OCI-LY3 (cell line): ENCODE results near the gene IRAK3.
"Not testable (repeated sequence)": the region's sequence is repeated elsewhere in the genome, so short reads cannot be mapped to it uniquely, and the experiment has no call there.

Experiments
- H2AFZ ChIP-seq: fragments of 200-600, 300-600 bp; shearing (Covaris generic); 2 replicates; pipeline ENCODE4 v1.6.0; 2014; ENCODE audit warnings: antibody characterized with exemption, low read depth, low read length
- H3K27ac ChIP-seq: fragments of 200-600, 300-600 bp; sonication (generic); 2 replicates; pipeline ENCODE4 v1.5.1; 2014; ENCODE audit warnings: mild to moderate bottlenecking, low read length, moderate library complexity, mixed read lengths
- H3K27me3 ChIP-seq: fragments of 200-600, 300-600 bp; sonication (generic); 2 replicates; pipeline ENCODE4 v1.6.1; 2014; ENCODE audit warnings: low read depth, low read length, mixed read lengths
- H3K36me3 ChIP-seq: fragments of 200-600, 300-600 bp; sonication (generic); replicated peaks from 2 replicates; pipeline ENCODE3; 2014; ENCODE audit warnings: low read depth, low read length, mixed read lengths
- H3K4me1 ChIP-seq: fragments of 300-600, 200-600 bp; sonication (generic); 2 replicates; pipeline ENCODE4 v1.6.1; 2014; ENCODE audit warnings: low read length, mixed read lengths
- H3K4me2 ChIP-seq: fragments of 200-600, 300-600 bp; sonication (generic); 2 replicates; pipeline ENCODE4 v1.6.1; 2014; ENCODE audit warnings: low read length, mixed read lengths
- H3K4me3 ChIP-seq: fragments of 300-600, 200-600 bp; sonication (generic); 2 replicates; pipeline ENCODE4 v1.5.1; 2014; ENCODE audit warnings: antibody characterized with exemption, mild to moderate bottlenecking, low read length, moderate library complexity
- H3K79me2 ChIP-seq: fragments of 300-600, 200-600 bp; shearing (Covaris generic); 2 replicates; pipeline ENCODE4 v1.6.1; 2014; ENCODE audit warnings: mild to moderate bottlenecking, low read length, mixed read lengths
- H3K9ac ChIP-seq: fragments of 300-600, 200-600 bp; shearing (Covaris generic); 2 replicates; pipeline ENCODE4 v1.6.0; 2014; ENCODE audit warnings: mild to moderate bottlenecking, low read length, moderate library complexity
- H3K9me3 ChIP-seq: fragments of 200-600, 300-600 bp; shearing (Covaris generic); 2 replicates; pipeline ENCODE4 v1.6.1; 2014; ENCODE audit warnings: low read length, mixed read lengths; ENCODE audit not compliant: insufficient read depth
- H4K20me1 ChIP-seq: fragments of 200-600, 300-600 bp; sonication (generic); 2 replicates; pipeline ENCODE4 v1.6.1; 2016; ENCODE audit warnings: low read length, mixed read lengths; ENCODE audit not compliant: insufficient read depth
- EZH2phosphoT487 ChIP-seq: fragments of 200-600 bp; shearing (Covaris generic); IDR thresholded peaks from 2 replicates; pipeline ENCODE4 v1.6.1; 2018; ENCODE audit warnings: antibody characterized with exemption, mixed run types, low read depth
- TF ChIP-seq, protein P1 (sequence below): fragments of 200-600, 300-600 bp; sonication (generic); IDR thresholded peaks from 2 replicates; pipeline ENCODE4 v1.5.1; 2014; ENCODE audit warnings: antibody characterized with exemption, low read length, low read depth

IRAK3 gene

DNA sequence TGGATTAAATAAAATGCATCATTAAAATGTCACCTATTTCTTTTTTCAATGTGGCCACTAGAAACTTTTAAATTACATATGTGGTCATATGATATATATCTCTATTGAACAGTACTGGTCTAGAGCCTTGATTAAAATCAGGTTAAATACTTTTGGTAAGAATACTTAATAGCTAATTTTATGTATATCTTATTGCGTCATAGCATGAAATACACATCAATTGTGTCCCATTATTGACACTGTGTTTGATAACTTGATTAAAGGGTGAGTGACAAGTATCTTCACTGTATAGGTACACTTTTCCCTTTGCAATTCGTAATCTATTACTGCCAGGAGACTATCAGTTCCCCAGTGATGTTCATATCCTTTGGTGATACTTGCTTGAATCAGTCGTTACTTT, 108.9 kb downstream of the IRAK3 start:
- no peaks in the 10 kb centered on the region for H3K9me3 ChIP-seq
- H3K79me2 ChIP-seq: no peaks in the 10 kb centered on the region
- H4K20me1 ChIP-seq: no peaks in the 10 kb centered on the region
- no peak overlapping the region for H3K9ac ChIP-seq
- peaks cover 23% of the 10 kb centered on the region for H3K27me3 ChIP-seq
- no peak overlapping the region for H3K4me2 ChIP-seq
- H2AFZ ChIP-seq: no peak overlapping the region
- no peak overlapping the region for H3K27ac ChIP-seq
- H3K4me3 ChIP-seq: no peak overlapping the region
- no peaks in the 10 kb centered on the region for H3K4me1 ChIP-seq
- no peak for TF ChIP-seq EZH2phosphoT487
- TF ChIP-seq, protein P1, sequence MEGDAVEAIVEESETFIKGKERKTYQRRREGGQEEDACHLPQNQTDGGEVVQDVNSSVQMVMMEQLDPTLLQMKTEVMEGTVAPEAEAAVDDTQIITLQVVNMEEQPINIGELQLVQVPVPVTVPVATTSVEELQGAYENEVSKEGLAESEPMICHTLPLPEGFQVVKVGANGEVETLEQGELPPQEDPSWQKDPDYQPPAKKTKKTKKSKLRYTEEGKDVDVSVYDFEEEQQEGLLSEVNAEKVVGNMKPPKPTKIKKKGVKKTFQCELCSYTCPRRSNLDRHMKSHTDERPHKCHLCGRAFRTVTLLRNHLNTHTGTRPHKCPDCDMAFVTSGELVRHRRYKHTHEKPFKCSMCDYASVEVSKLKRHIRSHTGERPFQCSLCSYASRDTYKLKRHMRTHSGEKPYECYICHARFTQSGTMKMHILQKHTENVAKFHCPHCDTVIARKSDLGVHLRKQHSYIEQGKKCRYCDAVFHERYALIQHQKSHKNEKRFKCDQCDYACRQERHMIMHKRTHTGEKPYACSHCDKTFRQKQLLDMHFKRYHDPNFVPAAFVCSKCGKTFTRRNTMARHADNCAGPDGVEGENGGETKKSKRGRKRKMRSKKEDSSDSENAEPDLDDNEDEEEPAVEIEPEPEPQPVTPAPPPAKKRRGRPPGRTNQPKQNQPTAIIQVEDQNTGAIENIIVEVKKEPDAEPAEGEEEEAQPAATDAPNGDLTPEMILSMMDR: no peak
- no peaks in the 10 kb centered on the region for H3K36me3 ChIP-seq

DNA sequence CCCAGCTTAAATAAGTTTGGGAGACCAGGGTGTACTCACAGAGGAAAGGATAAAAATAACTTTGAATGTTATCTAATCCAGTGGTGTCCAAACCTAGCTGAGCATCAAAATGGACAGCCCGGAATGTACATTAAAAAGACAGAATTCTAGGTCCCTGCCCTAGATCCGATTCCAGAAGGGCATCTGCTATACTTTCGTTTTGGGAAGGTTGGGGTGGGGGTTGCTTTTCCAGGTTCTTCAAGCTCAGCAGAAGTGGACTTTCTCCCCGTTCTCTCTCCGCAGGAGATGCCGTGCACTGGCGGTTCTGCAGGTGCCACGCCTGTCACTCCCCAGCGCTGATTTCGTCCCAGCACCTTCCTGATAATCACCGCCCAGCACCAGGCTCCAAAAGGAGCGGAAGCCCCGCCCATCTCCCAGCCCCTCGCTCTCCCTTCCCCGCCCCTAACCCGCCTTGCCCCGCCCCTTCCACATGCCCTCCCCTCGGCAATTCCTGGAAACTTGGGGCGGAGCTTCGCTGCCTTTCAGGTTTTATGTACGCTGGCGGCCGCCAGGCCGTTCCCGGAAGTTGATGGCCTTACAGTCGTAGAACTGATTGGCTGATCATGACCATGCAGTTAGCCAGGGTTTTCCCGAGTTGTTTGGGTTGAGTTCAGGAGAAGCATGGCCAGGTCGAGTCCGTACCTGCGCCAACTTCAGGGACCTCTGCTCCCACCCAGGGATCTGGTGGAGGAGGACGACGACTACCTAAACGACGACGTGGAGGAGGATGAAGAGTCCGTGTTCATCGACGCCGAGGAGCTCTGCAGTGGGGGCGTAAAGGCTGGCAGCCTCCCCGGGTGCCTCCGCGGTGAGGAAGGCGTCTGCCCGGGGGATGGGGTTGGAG, 113.2 kb downstream of the IRAK3 start, which contains the start of gene HELB:
Gene HELB (plus strand): TSS at position 550 of the 883 bp plus-strand sequence. CDS start 111 bp downstream, at position 661.
- H3K4me2 ChIP-seq: peak within 1 kb of the TSS; percentile 73
- peak within 1 kb of the TSS; percentile 73 for H2AFZ ChIP-seq
- H3K27me3 ChIP-seq: peaks cover 16% of the 10 kb centered on the region
- TF ChIP-seq, protein P1: no peak
- no peak for TF ChIP-seq EZH2phosphoT487
- H3K27ac ChIP-seq: peak within 1 kb of the TSS; percentile 22; the same call in 1 of the 2 replicates
- no peaks in the 10 kb centered on the region for H3K79me2 ChIP-seq
- peaks cover 7% of the 10 kb centered on the region; the same call in 1 of the 2 replicates for H3K4me1 ChIP-seq
- no peaks in the 10 kb centered on the region for H4K20me1 ChIP-seq
- no peaks in the 10 kb centered on the region for H3K36me3 ChIP-seq
- peak within 1 kb of the TSS; percentile 72 for H3K9ac ChIP-seq
- peak within 1 kb of the TSS; percentile 89 for H3K4me3 ChIP-seq
- H3K9me3 ChIP-seq: no peaks in the 10 kb centered on the region

DNA sequence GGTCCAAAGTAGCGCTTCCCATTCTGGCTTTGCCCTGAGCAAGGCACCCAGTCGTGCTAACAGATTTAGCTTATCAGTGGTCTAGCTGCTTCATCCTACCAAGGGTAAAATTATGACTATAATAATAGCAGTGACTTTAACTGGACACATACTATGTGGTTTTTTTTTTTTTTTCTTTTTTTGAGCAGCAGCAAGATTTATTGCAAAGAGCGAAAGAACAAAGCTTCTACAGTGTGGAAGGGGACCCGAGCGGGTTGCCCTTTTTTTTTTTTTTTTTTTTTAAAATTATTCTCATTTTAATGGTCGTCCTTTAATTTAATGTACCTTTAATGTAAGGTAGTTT, 113.8 kb downstream of the IRAK3 start:
- Histone ChIP-seq H3K4me2 (peak overlapping the region; percentile 49), H3K9ac (peak overlapping the region; percentile 72), H3K4me1 (peaks cover 7% of the 10 kb centered on the region; the same call in 1 of the 2 replicates), H3K9me3 (no peaks in the 10 kb centered on the region), H2AFZ (peak overlapping the region; percentile 66), H3K79me2 (no peaks in the 10 kb centered on the region), H3K4me3 (peak overlapping the region; percentile 89), H4K20me1 (no peaks in the 10 kb centered on the region), H3K27me3 (peaks cover 16% of the 10 kb centered on the region), H3K27ac (peak overlapping the region; percentile 22; the same call in 1 of the 2 replicates), H3K36me3 (no peaks in the 10 kb centered on the region)
- TF ChIP-seq EZH2phosphoT487: no peak
- TF ChIP-seq, protein P1: no peak

DNA sequence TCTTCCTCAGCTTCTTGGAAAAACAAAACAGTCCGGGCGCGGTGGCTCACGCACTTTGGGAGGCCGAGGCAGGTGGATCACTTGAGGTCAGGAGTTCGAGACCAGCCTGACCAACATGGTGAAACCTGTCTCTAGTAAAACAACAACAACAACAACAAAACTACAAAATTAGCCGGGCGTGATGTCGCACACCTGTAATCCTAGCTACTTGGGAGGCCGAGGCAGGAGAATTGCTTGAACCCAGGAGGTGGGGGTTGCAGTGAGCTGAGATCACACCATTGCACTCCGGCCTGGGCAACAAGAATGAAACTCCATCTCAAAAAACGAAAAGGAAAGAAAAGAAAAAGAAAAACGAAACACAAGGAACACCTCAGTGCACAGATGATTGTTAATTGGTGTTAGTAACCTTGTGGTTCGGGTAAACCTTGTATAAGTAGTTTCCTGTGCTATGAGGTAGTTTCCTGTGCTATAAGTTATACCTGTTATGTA, 114.3 kb downstream of the IRAK3 start:
- H3K79me2 ChIP-seq, H3K36me3 ChIP-seq, H3K9ac ChIP-seq, H3K9me3 ChIP-seq, H3K4me1 ChIP-seq, H2AFZ ChIP-seq, H4K20me1 ChIP-seq, H3K27ac ChIP-seq: not testable (repeated sequence)
- peak overlapping the region; percentile 49 for H3K4me2 ChIP-seq
- H3K27me3 ChIP-seq: peaks cover 16% of the 10 kb centered on the region
- H3K4me3 ChIP-seq: peak overlapping the region; percentile 89
